Astrocyte of the hippocampus (primary cell): ENCODE data around the gene AMACR.
"Not testable (repeated sequence)": the region's sequence is repeated elsewhere in the genome, so short reads cannot be mapped to it uniquely, and the experiment has no call there.

ENCODE experiments used
- DNase-seq: peaks from one replicate; pipeline ENCODE4 v3.0.0; 2011; ENCODE audit warnings: low read depth, low spot score

AMACR gene

DNA sequence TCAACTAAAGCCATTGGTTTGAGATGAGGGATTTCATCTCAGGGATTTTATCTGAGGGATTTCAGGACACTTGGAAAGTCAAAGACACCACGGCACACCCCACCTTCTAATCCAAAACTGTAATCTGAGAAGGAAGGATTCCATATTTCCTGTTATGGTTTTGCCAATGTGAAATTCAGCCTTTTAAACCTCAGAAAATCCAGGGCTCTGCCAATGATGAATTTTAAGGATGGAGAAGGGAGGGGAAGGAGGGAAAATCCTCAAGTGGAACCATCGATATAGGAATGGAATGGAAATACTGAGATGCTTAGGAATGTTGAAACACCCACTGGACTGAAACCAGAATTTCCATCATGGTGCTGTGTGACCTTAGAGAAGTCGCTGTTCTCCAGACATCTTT lies 29.9 kb upstream of the AMACR start:
- DNase-seq = no peak

DNA sequence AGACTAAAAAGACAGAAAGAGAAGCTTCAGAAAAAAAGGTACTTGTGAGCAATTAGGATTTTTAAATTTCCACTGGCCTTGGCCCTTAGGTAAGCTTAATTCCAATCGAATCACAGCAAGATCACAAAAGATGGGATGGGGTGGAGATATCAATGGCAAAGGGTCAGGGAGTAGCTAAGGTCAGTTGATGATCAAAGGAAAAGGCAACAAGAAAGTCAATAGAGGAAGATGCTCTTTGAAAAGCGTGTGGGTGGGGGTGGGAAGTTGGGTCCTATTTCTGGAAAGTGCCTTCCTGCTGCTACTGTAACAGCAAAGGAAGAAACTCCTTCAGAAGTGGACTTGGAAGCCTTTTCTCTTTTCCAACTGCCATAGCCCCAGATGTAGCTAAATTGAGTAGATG lies 27.9 kb upstream of the AMACR start:
- no peak for DNase-seq

GRCh38 chr5:34034534-34035327 lies 26.9 kb upstream of the AMACR start:
- no peak for DNase-seq

DNA sequence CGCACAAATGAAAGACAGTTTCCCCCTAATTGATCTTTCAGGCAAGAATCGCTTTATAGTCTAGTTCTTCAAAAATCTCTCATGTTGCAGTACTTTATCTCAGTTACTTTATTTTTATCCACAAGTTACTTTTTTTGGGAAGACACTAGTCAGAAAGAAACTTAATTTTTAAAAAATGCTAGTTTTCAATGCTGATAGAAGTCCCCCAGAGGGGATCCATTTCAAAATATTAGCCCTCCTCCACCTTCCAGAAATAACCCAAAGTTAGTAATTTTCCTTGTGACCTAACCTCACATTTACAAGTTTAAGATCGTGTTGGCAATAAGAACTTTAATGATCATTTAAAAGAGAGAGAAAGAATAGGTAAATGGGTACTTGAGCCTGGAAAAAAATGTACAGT lies 24.1 kb upstream of the AMACR start:
- DNase-seq = no peak

DNA sequence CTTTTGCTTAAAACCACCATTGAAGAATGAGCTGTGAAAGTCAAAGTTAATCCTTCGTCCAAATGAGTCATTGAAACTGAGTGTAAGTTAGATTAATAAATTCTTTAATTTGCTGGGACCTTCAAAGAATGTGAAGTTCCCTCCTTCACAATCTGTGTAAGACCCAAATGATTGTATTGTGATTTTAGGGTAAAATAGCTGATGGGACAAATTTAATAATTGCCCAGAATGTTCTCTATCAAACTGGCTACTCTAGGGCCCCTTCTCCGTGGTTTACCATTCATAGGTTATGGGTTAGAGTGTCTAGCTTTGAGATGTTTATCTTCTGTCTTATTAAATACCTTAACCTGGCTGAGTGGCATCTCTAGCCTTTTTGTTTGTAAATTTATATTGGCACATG lies 23.3 kb upstream of the AMACR start:
- DNase-seq = no peak

DNA sequence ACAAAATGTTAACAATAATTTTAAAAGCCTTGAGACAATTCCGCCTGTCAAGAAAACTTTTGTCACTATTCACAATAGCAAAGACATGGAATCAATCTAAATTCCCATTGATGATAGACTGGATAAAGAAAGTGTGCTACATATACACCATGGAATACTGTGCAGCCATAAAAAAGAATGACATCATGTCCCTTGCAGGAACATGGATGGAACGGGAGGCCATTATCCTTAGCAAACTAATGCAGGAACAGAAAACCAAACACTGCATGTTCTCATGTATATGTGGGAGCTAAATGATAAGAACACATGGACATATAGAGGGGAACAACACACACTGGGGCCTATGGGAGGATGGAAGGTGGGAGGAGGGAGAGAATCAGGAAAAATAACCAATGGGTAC lies 22.7 kb upstream of the AMACR start:
- DNase-seq = not testable (repeated sequence)

- DNase-seq = no peak
Measured at GRCh38 chr5:34030048-34030447, 22.2 kb upstream of the AMACR start.

GRCh38 chr5:34028349-34028748 lies 20.5 kb upstream of the AMACR start:
- no peak for DNase-seq

DNA sequence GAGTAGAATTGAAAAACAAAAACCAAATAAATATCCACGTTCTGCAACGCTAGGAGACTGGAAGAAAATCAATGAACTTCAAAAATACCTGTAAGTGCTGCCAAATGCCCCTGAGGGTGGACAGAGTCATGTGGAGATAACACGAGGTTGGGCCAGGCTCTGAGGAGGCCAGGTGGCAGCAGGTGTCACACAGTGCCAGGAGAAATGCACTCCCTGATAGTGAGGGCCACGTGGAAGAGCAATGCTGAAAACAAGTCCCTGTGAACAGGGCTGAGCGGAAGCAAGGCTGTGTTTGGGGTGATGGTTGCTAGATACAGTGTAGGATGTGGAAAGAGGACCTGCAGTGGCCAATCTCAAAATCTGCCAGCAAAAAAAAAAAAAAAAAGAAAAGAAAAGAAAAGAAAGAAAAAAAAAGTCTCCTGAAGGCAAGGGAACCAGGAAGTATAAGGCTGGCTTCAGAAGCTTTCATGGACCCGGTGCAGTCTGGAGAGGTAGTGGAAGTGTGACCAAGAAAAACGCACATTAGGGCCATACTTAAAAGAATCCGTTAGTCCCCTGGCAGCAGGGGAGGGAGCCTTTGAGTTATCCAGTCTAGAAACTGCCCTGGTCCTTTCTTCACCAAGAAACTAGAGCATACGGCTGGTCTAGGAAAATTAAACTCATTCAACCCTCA lies 18.4 kb upstream of the AMACR start:
- DNase-seq = no peak

GRCh38 chr5:34022121-34022705 lies 14.4 kb upstream of the AMACR start:
- peak; percentile 50 for DNase-seq

DNA sequence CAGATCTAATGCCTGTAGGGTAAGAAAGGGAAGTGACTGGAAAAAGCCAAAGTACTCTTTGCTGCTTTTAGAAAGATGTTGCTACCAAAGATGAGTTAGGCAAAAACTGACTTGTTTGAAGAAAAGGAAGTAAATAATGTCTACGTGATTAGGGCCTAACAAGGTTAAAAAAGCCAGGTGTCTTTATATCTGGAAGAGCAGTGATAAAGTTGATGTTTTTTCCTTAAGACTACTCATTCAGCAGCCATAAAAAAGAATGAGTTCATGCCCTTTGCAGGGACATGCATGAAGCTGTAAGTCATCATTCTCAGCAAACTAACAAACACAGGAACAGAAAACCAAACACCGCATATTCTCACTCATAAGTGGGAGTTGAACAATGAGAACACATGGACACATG lies 13.5 kb upstream of the AMACR start:
- no peak for DNase-seq

- no peak for DNase-seq
Measured at GRCh38 chr5:34020726-34021125, 12.9 kb upstream of the AMACR start.

- no peak for DNase-seq
Measured at GRCh38 chr5:34017254-34017653, 9.4 kb upstream of the AMACR start.

- DNase-seq = no peak
Measured at GRCh38 chr5:34016750-34017149, 8.9 kb upstream of the AMACR start.

DNA sequence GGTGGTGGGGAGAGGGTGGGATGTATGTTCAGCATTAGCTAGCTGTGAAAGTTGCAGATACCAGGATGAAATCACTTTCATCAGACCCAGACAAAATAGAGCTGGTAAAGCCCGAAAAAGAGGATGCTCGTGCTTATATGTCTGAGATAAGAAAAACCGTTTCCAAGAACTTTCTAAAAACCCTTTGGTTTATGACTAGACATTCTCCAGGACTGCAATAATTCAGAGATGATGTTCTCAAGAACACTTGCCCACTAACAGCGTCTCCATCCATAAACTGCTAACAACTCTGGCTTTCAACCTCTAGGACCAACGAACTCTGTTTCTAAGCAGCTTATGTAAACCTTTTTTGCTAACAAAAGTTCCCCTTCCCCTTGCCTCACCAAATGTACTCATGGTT lies 8.4 kb upstream of the AMACR start:
- no peak for DNase-seq

DNA sequence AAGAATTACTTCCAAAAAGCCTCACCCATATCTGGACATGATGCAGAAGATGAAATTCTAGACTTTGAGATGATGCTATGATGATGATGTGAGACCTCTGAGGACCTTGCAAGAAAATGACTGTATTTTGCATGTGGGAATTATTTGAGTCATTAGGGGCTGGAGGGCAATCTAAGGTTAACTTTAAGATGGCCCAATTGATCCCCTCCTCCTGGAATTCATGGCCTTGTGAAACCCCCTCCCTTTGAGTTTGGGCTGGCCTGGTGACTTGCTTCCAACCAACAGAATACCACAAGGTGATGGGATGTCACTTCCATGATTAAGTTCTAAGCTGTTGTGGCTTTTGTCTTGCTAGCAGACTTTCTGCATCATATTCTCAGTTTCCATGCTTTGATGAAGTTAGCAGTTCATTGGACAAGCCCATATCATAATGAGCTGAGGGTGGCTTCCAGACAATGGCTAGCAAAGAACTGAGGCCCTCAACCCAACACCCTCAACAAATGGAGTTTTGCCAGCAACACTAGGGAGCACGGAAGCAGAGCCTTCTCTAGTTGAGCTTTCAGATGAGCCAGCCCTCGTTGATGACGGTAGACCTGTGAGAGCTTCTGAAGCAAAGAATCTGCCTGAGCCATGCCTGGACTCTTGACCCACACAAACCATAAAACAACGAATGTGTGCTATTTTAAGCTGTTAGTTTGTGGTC lies 7.4 kb upstream of the AMACR start:
- no peak for DNase-seq

- DNase-seq = no peak
Measured at GRCh38 chr5:34014626-34015025, 6.8 kb upstream of the AMACR start.

DNA sequence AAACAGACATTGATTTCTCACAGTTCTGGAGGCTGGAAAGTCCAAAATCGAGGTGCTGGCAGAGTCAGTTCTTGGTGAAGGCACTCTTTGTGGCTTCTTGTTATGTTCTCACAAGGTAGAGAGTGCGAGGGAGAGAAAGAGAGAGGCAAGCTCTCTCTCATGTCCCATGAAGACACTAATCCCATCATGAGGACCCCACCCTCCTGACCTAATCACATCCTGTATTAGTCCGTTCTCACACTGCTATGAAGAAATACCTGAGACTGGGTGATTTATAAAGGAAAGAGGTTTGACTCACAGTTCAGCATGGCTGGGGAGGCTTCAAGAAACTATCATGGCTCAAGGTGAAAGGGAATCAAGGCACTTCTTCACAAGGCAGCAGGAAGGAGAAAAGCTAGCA lies 5.7 kb upstream of the AMACR start:
- no peak for DNase-seq

DNA sequence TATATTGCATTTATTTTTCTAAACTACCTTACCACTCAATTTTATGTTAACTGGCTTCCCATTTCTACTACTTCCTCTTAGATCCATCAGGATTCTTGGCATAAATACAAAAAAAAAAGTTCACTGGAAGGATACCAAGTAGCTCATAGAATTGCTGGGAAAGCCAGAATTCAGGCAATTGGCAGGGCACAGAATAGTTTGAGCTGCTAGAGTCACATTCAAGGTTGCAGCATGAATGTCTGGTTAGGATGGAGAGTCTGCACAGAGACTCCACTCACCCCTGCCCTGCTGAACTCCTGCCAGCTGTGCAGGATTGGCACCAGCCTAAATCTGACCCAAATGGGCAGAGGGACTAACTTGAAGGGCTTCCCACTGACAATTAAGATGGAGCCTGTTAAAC lies 4.9 kb upstream of the AMACR start:
- peak; percentile 78 for DNase-seq

GRCh38 chr5:34011536-34011935 lies 3.7 kb upstream of the AMACR start:
- no peak for DNase-seq

DNA sequence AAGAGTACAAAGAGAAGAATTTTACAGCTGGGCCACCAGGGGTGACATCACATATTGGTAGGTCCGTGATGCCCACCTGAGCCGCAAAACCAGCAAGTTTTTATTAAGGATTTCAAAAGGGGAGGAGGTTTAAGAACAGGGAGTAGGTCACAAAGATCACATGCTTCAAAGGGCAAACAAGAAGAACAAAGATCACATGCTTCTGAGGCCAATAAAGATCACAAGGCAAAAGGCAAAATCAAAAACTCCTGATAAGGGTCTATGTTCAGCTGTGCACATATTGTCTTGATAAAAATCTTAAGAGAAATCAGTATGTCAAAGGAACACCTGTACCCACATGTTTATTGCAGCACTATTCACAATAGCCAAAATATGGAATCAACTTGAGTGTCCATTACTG lies 2.3 kb upstream of the AMACR start:
- not testable (repeated sequence) for DNase-seq

- no peak for DNase-seq
Measured at GRCh38 chr5:34009610-34010009, 1.8 kb upstream of the AMACR start.
